ENCODE measurements around the gene DVL2. TPM values are rescaled to one million over a fixed set of nuclear protein-coding genes. Genes with fewer than 3 reads are reported as not detected.
A peak's percentile ranks its signal among the peaks of the same experiment; 100 is the strongest.

The DVL2 gene
- total RNA-seq, 2 experiments from 2014 or later: 62.1 to 67.3 TPM

- DNase-seq (no peak), ATAC-seq (ENCODE audit: low read depth) (no peak)
- Mint-ChIP-seq H3K27me3 (no peaks in the 10 kb centered on the region), H3K36me3 (peaks cover 3% of the 10 kb centered on the region), H3K4me3 (peak overlapping the region; percentile 97), H3K9me3 (no peaks in the 10 kb centered on the region), H3K27ac (peak overlapping the region; percentile 95), H3K4me1 (peaks cover 49% of the 10 kb centered on the region)
- POLR2A ChIA-PET: interaction anchor here (0.6 to 8.9 kb wide), 10 partner anchors 9 to 184 kb away, joined by 3 to 162 read pairs (median 3); partner anchors contain the start of genes ACAP1, CTDNEP1, DVL2 and ELP5
These were observed 15.0 kb downstream of the DVL2 start for GRCh38 chr17:7219229-7219811.

GRCh38 chr17:7218758-7219157 is 15.6 kb downstream of the DVL2 start:
- POLR2A ChIA-PET: interaction anchor here (1.2 to 8.9 kb wide), 4 partner anchors 8 to 32 kb away, joined by 3 to 162 read pairs (median 10); partner anchors contain the start of genes CTDNEP1, DVL2, ELP5 and GABARAP
- Mint-ChIP-seq H3K4me3 (peak overlapping the region; percentile 88), H3K4me1 (peaks cover 55% of the 10 kb centered on the region), H3K27ac (peak overlapping the region; percentile 73), H3K27me3 (no peaks in the 10 kb centered on the region), H3K36me3 (peaks cover 3% of the 10 kb centered on the region), H3K9me3 (no peaks in the 10 kb centered on the region)
- ATAC-seq (ENCODE audit: low read depth): no peak
- DNase-seq: no peak

- Mint-ChIP-seq H3K4me3 (peak overlapping the region; percentile 88), H3K27me3 (no peaks in the 10 kb centered on the region), H3K9me3 (no peaks in the 10 kb centered on the region), H3K27ac (peak overlapping the region; percentile 73), H3K4me1 (peaks cover 60% of the 10 kb centered on the region), H3K36me3 (peaks cover 1% of the 10 kb centered on the region)
- DNase-seq: no peak
- POLR2A ChIA-PET: interaction anchor here (1.5 to 8.9 kb wide), 2 partner anchors 14 to 19 kb away, joined by 3 to 162 read pairs; partner anchors contain the start of genes DVL2, GABARAP and PHF23
- ATAC-seq (ENCODE audit: low read depth): no peak
These were observed 16.2 kb downstream of the DVL2 start for GRCh38 chr17:7218166-7218565.

GRCh38 chr17:7217113-7217987 is 17.0 kb downstream of the DVL2 start:
- POLR2A ChIA-PET: interaction anchor here (0.5 to 8.9 kb wide), 2 partner anchors 20 to 133 kb away, joined by 3 to 162 read pairs; partner anchors contain the start of genes DVL2, GABARAP and PHF23
- Mint-ChIP-seq H3K4me1 (peaks cover 61% of the 10 kb centered on the region), H3K27ac (peak overlapping the region; percentile 73), H3K4me3 (peak overlapping the region; percentile 97), H3K27me3 (no peaks in the 10 kb centered on the region), H3K9me3 (no peaks in the 10 kb centered on the region), H3K36me3 (peaks cover 1% of the 10 kb centered on the region)
- ATAC-seq (ENCODE audit: low read depth) (no peak), DNase-seq (peak; percentile 47)

- Mint-ChIP-seq H3K4me3 (peak overlapping the region; percentile 97), H3K4me1 (peaks cover 64% of the 10 kb centered on the region), H3K27ac (peak overlapping the region; percentile 39), H3K36me3 (peaks cover 1% of the 10 kb centered on the region), H3K9me3 (no peaks in the 10 kb centered on the region), H3K27me3 (no peaks in the 10 kb centered on the region)
- no peak for ATAC-seq (ENCODE audit: low read depth)
- POLR2A ChIA-PET: interaction anchor here (0.9 to 8.9 kb wide), 5 partner anchors 9 to 181 kb away, joined by 3 to 162 read pairs (median 8); partner anchors contain the start of genes DVL2, GABARAP, PHF23 and SLC16A13
- DNase-seq: no peak
These were observed 17.8 kb downstream of the DVL2 start for GRCh38 chr17:7216242-7217112.

- peaks cover 1% of the 10 kb centered on the region for H3K27me3 Mint-ChIP-seq
- no peaks in the 10 kb centered on the region for H3K36me3 Mint-ChIP-seq
- H3K4me1 Mint-ChIP-seq: peaks cover 56% of the 10 kb centered on the region
- POLR2A ChIA-PET: interaction anchor here (0.9 to 2.8 kb wide), 4 partner anchors 8 to 180 kb away, joined by 3 to 15 read pairs (median 7); partner anchors contain the start of genes GABARAP, PHF23 and SLC16A13
- peak overlapping the region; percentile 97 for H3K4me3 Mint-ChIP-seq
- no peaks in the 10 kb centered on the region for H3K9me3 Mint-ChIP-seq
- H3K27ac Mint-ChIP-seq: peak overlapping the region; percentile 95
- DNase-seq (no peak), ATAC-seq (ENCODE audit: low read depth) (no peak)
These were observed 18.6 kb downstream of the DVL2 start for GRCh38 chr17:7215652-7216180.

GRCh38 chr17:7215136-7215638 is 19.1 kb downstream of the DVL2 start:
- ATAC-seq (ENCODE audit: low read depth): no peak
- POLR2A ChIA-PET: interaction anchor here (0.7 to 2.8 kb wide), 6 partner anchors 19 to 180 kb away, joined by 3 to 15 read pairs (median 6); partner anchors contain the start of genes ACAP1, DVL2, GABARAP and PHF23
- Mint-ChIP-seq H3K4me3 (peak overlapping the region; percentile 97), H3K27ac (peak overlapping the region; percentile 95), H3K4me1 (peaks cover 51% of the 10 kb centered on the region), H3K27me3 (peaks cover 2% of the 10 kb centered on the region), H3K36me3 (no peaks in the 10 kb centered on the region), H3K9me3 (no peaks in the 10 kb centered on the region)
- no peak for DNase-seq

GRCh38 chr17:7214300-7215135 is 19.8 kb downstream of the DVL2 start:
- Mint-ChIP-seq H3K9me3 (no peaks in the 10 kb centered on the region), H3K4me1 (peaks cover 50% of the 10 kb centered on the region)

GRCh38 chr17:7213895-7214299 is 20.4 kb downstream of the DVL2 start:
- H3K9me3 Mint-ChIP-seq: no peaks in the 10 kb centered on the region
- peaks cover 7% of the 10 kb centered on the region for H3K27me3 Mint-ChIP-seq
- peak overlapping the region; percentile 95 for H3K27ac Mint-ChIP-seq
- ATAC-seq (ENCODE audit: low read depth) (no peak), DNase-seq (no peak)
- no peaks in the 10 kb centered on the region for H3K36me3 Mint-ChIP-seq
- H3K4me1 Mint-ChIP-seq: peaks cover 47% of the 10 kb centered on the region
- peak overlapping the region; percentile 97 for H3K4me3 Mint-ChIP-seq
- POLR2A ChIA-PET: interaction anchor here (0.7 to 2.8 kb wide), 5 partner anchors 21 to 123 kb away, joined by 3 to 15 read pairs (median 4); partner anchors contain the start of genes ACAP1, CTDNEP1, DVL2 and PHF23

More at GRCh38 chr17:7214300-7215135, 19.8 kb downstream of the DVL2 start:
- Mint-ChIP-seq H3K27me3 (peaks cover 7% of the 10 kb centered on the region), H3K36me3 (no peaks in the 10 kb centered on the region), H3K4me3 (peak overlapping the region; percentile 97), H3K27ac (peak overlapping the region; percentile 95)
- POLR2A ChIA-PET: interaction anchor here (0.7 to 2.8 kb wide), 7 partner anchors 20 to 179 kb away, joined by 3 to 15 read pairs (median 4); partner anchors contain the start of genes ACAP1, CTDNEP1, DVL2 and GABARAP
- ATAC-seq (ENCODE audit: low read depth) (peak; percentile 81), DNase-seq (peak; percentile 100)

GRCh38 chr17:7211491-7212273 is 22.6 kb downstream of the DVL2 start:
- H3K9me3 Mint-ChIP-seq: no peaks in the 10 kb centered on the region
- ATAC-seq (ENCODE audit: low read depth): no peak
- no peak overlapping the region for H3K4me3 Mint-ChIP-seq
- H3K27ac Mint-ChIP-seq: no peak overlapping the region
- POLR2A ChIA-PET: no interaction called here
- H3K36me3 Mint-ChIP-seq: no peaks in the 10 kb centered on the region
- DNase-seq: no peak
- H3K4me1 Mint-ChIP-seq: peaks cover 35% of the 10 kb centered on the region
- peaks cover 7% of the 10 kb centered on the region for H3K27me3 Mint-ChIP-seq
